Measurements from ENCODE around the gene ADCY2. TPM values are rescaled to one million over a fixed set of nuclear protein-coding genes. Genes with fewer than 3 reads are reported as not detected.

Gene ADCY2
- total and polyA plus RNA-seq, 2 experiments from 2014 or later = 23.8 to 74.9 TPM

GRCh38 chr5:7764452-7764851 lies 368.5 kb downstream of the ADCY2 start:
- H2AFZ ChIP-seq = no peak overlapping the region
- no peaks in the 10 kb centered on the region; the same call in 1 of the 2 replicates for H4K20me1 ChIP-seq (replicated peaks; ENCODE audit: insufficient read depth)
- no peak overlapping the region for H3K4me2 ChIP-seq
- TF ChIP-seq CREB1 (CRISPR knock-in tag; IDR thresholded peaks at IDR 0.05; ENCODE audit: low read depth) = no peak
- no peak for TF ChIP-seq EZH2phosphoT487 (IDR thresholded peaks at IDR 0.05; ENCODE audit: unreplicated experiment)
- no peak for TF ChIP-seq STAT1 (IDR thresholded peaks at IDR 0.05; ENCODE audit: unreplicated experiment)
- no peak for TF ChIP-seq CTCF (conservative IDR thresholded peaks at IDR 0.05; ENCODE audit: low read depth in 2 of 2)
- H3K9me2 ChIP-seq (ENCODE audit: insufficient read depth) = no peaks in the 10 kb centered on the region
- DNase-seq (ENCODE audit: low spot score) (no peak), ATAC-seq (no peak)
- no peaks in the 10 kb centered on the region for H3K79me2 ChIP-seq (replicated peaks; ENCODE audit: insufficient read depth)
- no peak overlapping the region for H3K4me3 ChIP-seq
- no peak overlapping the region for H3K27ac ChIP-seq (ENCODE audit: low read depth)
- Mint-ChIP-seq H3K9me3 (no peaks in the 10 kb centered on the region), H3K27ac (no peak overlapping the region), H3K36me3 (ENCODE audit: low read depth) (no peaks in the 10 kb centered on the region; the same call in 2 of the 3 replicates), H3K4me3 (no peak overlapping the region), H3K27me3 (ENCODE audit: insufficient read depth, low read depth, poor library complexity) (peaks cover 1% of the 10 kb centered on the region), H3K4me1 (peaks cover 6% of the 10 kb centered on the region)
- 0 out of 2 replicates have a peak, but pooled peaks cover 4% of the 10 kb centered on the region for H3K36me3 ChIP-seq (ENCODE audit: insufficient read depth)
- no peaks in the 10 kb centered on the region for H3F3A ChIP-seq (replicated peaks; ENCODE audit: low read depth)
- no peaks in the 10 kb centered on the region for H3K4me1 ChIP-seq (ENCODE audit: insufficient read depth)
- no peaks in the 10 kb centered on the region for H3K27me3 ChIP-seq (ENCODE audit: insufficient read depth)

GRCh38 chr5:7770436-7770835 lies 374.5 kb downstream of the ADCY2 start:
- no peak for TF ChIP-seq ZNF331 (CRISPR knock-in tag; IDR thresholded peaks at IDR 0.05; ENCODE audit: low read depth)
- no peaks in the 10 kb centered on the region for H3K79me2 ChIP-seq (replicated peaks; ENCODE audit: insufficient read depth)
- no peak overlapping the region for H3K4me3 ChIP-seq
- no peaks in the 10 kb centered on the region for H3K27me3 ChIP-seq (ENCODE audit: insufficient read depth)
- Mint-ChIP-seq H3K9me3 (no peaks in the 10 kb centered on the region), H3K4me1 (peaks cover 17% of the 10 kb centered on the region), H3K27ac (no peak overlapping the region; the same call in 1 of the 2 replicates), H3K27me3 (ENCODE audit: insufficient read depth, low read depth, poor library complexity) (no peaks in the 10 kb centered on the region), H3K36me3 (ENCODE audit: low read depth) (peaks cover 7% of the 10 kb centered on the region; the same call in 2 of the 3 replicates), H3K4me3 (no peak overlapping the region)
- H3F3A ChIP-seq (replicated peaks; ENCODE audit: low read depth) = no peaks in the 10 kb centered on the region
- no peaks in the 10 kb centered on the region for H3K9me2 ChIP-seq (ENCODE audit: insufficient read depth)
- ATAC-seq (no peak), DNase-seq (ENCODE audit: low spot score) (no peak)
- H2AFZ ChIP-seq = no peak overlapping the region
- H3K4me1 ChIP-seq (ENCODE audit: insufficient read depth) = no peaks in the 10 kb centered on the region
- H4K20me1 ChIP-seq (replicated peaks; ENCODE audit: insufficient read depth) = no peaks in the 10 kb centered on the region; the same call in 1 of the 2 replicates
- no peak overlapping the region for H3K27ac ChIP-seq (ENCODE audit: low read depth)
- peaks cover 22% of the 10 kb centered on the region for H3K36me3 ChIP-seq (ENCODE audit: insufficient read depth)
- H3K4me2 ChIP-seq = no peak overlapping the region

GRCh38 chr5:7772141-7772540 lies 376.2 kb downstream of the ADCY2 start:
- Histone ChIP-seq H2AFZ (no peak overlapping the region), H3K4me3 (no peak overlapping the region), H3K27ac (ENCODE audit: low read depth) (no peak overlapping the region), H3K9me2 (ENCODE audit: insufficient read depth) (no peaks in the 10 kb centered on the region), H3K4me2 (no peak overlapping the region), H3F3A (replicated peaks; ENCODE audit: low read depth) (no peaks in the 10 kb centered on the region), H3K79me2 (replicated peaks; ENCODE audit: insufficient read depth) (no peaks in the 10 kb centered on the region), H3K36me3 (ENCODE audit: insufficient read depth) (peaks cover 26% of the 10 kb centered on the region), H3K4me1 (ENCODE audit: insufficient read depth) (no peaks in the 10 kb centered on the region), H4K20me1 (replicated peaks; ENCODE audit: insufficient read depth) (no peaks in the 10 kb centered on the region; the same call in 1 of the 2 replicates), H3K27me3 (ENCODE audit: insufficient read depth) (no peaks in the 10 kb centered on the region)
- DNase-seq (ENCODE audit: low spot score) (no peak), ATAC-seq (no peak)
- Mint-ChIP-seq H3K9me3 (no peaks in the 10 kb centered on the region), H3K36me3 (ENCODE audit: low read depth) (peaks cover 14% of the 10 kb centered on the region), H3K27me3 (ENCODE audit: insufficient read depth, low read depth, poor library complexity) (no peaks in the 10 kb centered on the region), H3K4me3 (no peak overlapping the region), H3K4me1 (peaks cover 19% of the 10 kb centered on the region), H3K27ac (no peak overlapping the region)
- TF ChIP-seq EZH2phosphoT487 (IDR thresholded peaks at IDR 0.05; ENCODE audit: unreplicated experiment) (no peak), POLR2AphosphoS5 (IDR thresholded peaks at IDR 0.05; ENCODE audit: low read depth) (no peak), NANOG (IDR thresholded peaks at IDR 0.05; ENCODE audit: borderline replicate concordance) (no peak), CREB1 (CRISPR knock-in tag; IDR thresholded peaks at IDR 0.05; ENCODE audit: low read depth) (no peak), REST (IDR thresholded peaks at IDR 0.05; ENCODE audit: unreplicated experiment) (no peak), ETS1 (IDR thresholded peaks at IDR 0.05) (no peak)

All from GM23338 (cell line).